Mesothelial cell of epicardium (in vitro differentiated cells): ENCODE results near the gene POLD3. TPM values are rescaled to one million over a fixed set of nuclear protein-coding genes. Genes with fewer than 3 reads are reported as not detected.

Source experiments
- DNase-seq, 2 experiments: peaks; one replicate each; pipeline ENCODE4 v3.0.0; 2021; ENCODE audit warnings: low spot score in 2 of 2; ENCODE audit not compliant: unreplicated experiment in 2 of 2
- H3K27ac Mint-ChIP-seq: 2 replicates; pipeline ENCODE4 v1.8.0; 2021; ENCODE audit warnings: mixed read lengths
- H3K27me3 Mint-ChIP-seq: 2 replicates; pipeline ENCODE4 v1.8.0; 2021; ENCODE audit warnings: low read depth, mixed read lengths
- H3K36me3 Mint-ChIP-seq: 2 replicates; pipeline ENCODE4 v1.8.0; 2021; ENCODE audit warnings: mixed read lengths
- H3K4me1 Mint-ChIP-seq: 2 replicates; pipeline ENCODE4 v1.8.0; 2021; ENCODE audit warnings: mixed read lengths
- H3K4me3 Mint-ChIP-seq: 2 replicates; pipeline ENCODE4 v1.8.0; 2021; ENCODE audit warnings: mild to moderate bottlenecking, moderate library complexity, mixed read lengths
- H3K9me3 Mint-ChIP-seq: 2 replicates; pipeline ENCODE4 v1.8.0; 2021; ENCODE audit warnings: mixed read lengths
- total RNA-seq: library from RNA; stranded (reverse); gene quantifications from 3 replicates; pipeline ENCODE4 v1.2.1, GENCODE V29; 2021
- TF ChIP-seq, protein P1 (sequence below): fragments of 200-600 bp; sonication (generic); IDR thresholded peaks from one replicate; pipeline ENCODE4 v1.5.0; 2021; ENCODE audit warnings: antibody characterized with exemption; ENCODE audit not compliant: unreplicated experiment

POLD3 gene
- total RNA-seq, 1 donor from 2014 or later, result 21.7 TPM

DNA sequence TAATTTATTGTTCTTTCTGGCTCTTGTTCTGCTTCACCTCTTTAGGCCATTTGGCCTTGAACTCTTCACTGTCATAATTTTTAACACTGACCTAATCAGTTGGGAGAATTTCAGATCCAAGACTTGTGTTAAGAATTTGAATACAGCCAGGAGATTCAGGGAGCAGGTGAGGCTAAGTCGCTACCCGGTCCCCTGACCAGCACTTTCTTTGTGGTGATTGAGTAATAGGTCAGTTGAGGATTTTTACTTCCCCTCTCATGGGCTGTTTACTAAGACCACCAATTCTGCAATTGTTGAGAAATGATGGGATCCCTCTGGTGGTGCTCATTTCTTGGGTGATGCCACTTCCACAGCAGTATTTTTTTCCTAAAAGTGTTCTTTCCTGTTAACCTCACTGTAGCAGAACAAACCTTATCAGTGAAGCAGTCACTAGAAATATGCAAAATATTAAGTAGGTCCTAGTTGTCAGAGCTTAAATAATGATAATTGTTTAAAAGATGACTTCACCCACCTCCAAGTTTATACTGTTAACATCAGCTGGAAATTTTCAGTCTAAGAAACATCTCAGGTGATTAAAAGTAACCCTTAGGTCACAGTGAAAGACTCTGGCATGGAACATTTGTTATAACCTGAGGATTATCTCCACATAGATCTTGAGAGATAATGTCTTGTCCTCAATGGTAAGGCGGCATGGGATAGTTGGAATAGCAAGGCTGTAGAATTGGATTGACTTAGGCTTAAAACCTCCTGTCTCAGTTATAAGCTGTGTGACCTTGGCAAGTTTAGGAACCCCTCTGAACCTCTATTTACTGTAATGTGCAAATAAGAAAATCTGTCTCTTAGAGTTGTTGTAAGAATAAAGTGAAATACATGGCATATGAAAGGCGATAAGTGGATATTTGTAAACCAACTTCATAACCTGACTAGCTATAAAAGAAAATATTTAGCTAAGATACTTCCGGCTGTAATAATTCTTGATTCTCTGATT is 41.3 kb downstream of the POLD3 start:
- peaks cover 18% of the 10 kb centered on the region for H3K4me1 Mint-ChIP-seq
- no peak for DNase-seq
- no peaks in the 10 kb centered on the region for H3K9me3 Mint-ChIP-seq

GRCh38 chr11:74634537-74634936 is 42.2 kb downstream of the POLD3 start:
- TF ChIP-seq, protein P1, sequence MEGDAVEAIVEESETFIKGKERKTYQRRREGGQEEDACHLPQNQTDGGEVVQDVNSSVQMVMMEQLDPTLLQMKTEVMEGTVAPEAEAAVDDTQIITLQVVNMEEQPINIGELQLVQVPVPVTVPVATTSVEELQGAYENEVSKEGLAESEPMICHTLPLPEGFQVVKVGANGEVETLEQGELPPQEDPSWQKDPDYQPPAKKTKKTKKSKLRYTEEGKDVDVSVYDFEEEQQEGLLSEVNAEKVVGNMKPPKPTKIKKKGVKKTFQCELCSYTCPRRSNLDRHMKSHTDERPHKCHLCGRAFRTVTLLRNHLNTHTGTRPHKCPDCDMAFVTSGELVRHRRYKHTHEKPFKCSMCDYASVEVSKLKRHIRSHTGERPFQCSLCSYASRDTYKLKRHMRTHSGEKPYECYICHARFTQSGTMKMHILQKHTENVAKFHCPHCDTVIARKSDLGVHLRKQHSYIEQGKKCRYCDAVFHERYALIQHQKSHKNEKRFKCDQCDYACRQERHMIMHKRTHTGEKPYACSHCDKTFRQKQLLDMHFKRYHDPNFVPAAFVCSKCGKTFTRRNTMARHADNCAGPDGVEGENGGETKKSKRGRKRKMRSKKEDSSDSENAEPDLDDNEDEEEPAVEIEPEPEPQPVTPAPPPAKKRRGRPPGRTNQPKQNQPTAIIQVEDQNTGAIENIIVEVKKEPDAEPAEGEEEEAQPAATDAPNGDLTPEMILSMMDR, result no peak
- Mint-ChIP-seq H3K9me3 (no peaks in the 10 kb centered on the region), H3K4me3 (no peak overlapping the region), H3K27ac (peak overlapping the region; percentile 8), H3K36me3 (peaks cover 9% of the 10 kb centered on the region), H3K4me1 (peaks cover 18% of the 10 kb centered on the region), H3K27me3 (no peaks in the 10 kb centered on the region)
- DNase-seq, result no peak

More for the DNA sequence above, 41.3 kb downstream of the POLD3 start:
- no peaks in the 10 kb centered on the region for H3K27me3 Mint-ChIP-seq
- no peak overlapping the region for H3K4me3 Mint-ChIP-seq
- H3K36me3 Mint-ChIP-seq, result peaks cover 15% of the 10 kb centered on the region
- H3K27ac Mint-ChIP-seq, result peak overlapping the region; percentile 5
- TF ChIP-seq, protein P1, result no peak

DNA sequence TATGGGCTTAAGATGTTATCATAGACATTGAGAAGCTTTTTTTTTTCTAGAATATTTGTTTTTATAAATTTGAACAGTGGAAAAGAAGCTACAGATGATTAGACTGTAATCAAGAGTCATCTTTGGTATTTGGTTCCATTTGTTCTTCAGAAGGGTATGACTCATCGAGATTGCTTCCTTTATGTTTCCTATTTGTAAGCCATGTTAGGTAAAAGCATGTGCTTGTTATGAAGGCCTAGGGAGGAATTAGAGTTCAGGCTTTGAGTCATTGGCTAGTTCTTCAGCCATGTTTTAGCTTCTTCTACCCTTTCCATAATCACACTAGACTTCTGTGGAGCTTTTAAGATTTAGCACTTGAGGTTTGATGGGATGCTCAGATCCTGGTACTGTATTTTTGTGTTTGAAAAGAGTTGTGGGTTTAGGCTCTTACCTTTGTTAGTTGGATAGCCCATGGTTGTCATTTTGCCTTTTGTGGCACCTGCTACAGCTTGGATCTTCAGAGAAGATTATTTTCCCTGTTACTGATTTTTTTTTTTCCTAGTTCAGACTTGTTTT is 44.3 kb downstream of the POLD3 start:
- Mint-ChIP-seq H3K4me1 (peaks cover 24% of the 10 kb centered on the region), H3K9me3 (no peaks in the 10 kb centered on the region), H3K4me3 (no peak overlapping the region), H3K36me3 (peaks cover 5% of the 10 kb centered on the region), H3K27ac (no peak overlapping the region), H3K27me3 (no peaks in the 10 kb centered on the region)
- TF ChIP-seq, protein P1, result no peak
- DNase-seq, result no peak

GRCh38 chr11:74637700-74638099 is 45.3 kb downstream of the POLD3 start:
- Mint-ChIP-seq H3K36me3 (peaks cover 8% of the 10 kb centered on the region), H3K4me3 (no peak overlapping the region), H3K4me1 (peaks cover 29% of the 10 kb centered on the region), H3K27me3 (no peaks in the 10 kb centered on the region), H3K9me3 (no peaks in the 10 kb centered on the region), H3K27ac (no peak overlapping the region)
- TF ChIP-seq, protein P1, result no peak
- no peak for DNase-seq

GRCh38 chr11:74638869-74639268 is 46.5 kb downstream of the POLD3 start:
- no peaks in the 10 kb centered on the region for H3K27me3 Mint-ChIP-seq
- peaks cover 8% of the 10 kb centered on the region for H3K36me3 Mint-ChIP-seq
- H3K27ac Mint-ChIP-seq, result no peak overlapping the region
- peaks cover 20% of the 10 kb centered on the region for H3K4me1 Mint-ChIP-seq
- no peak for DNase-seq
- TF ChIP-seq, protein P1, result no peak
- no peak overlapping the region for H3K4me3 Mint-ChIP-seq
- H3K9me3 Mint-ChIP-seq, result no peaks in the 10 kb centered on the region
